Lower lobe of right lung (tissue), 2 donors: ENCODE data around the gene RNF213. TPM values are rescaled to one million over a fixed set of nuclear protein-coding genes. Genes with fewer than 3 reads are reported as not detected.

Experiments
- ATAC-seq, 2 donors: fragments of 200-7000 bp; cut with Tn5 transposase; one replicate each; pipeline ENCODE4 v1.9.1; 2020 to 2022; ENCODE audit warnings: mild to moderate bottlenecking in 2 of 2, moderate library complexity in 2 of 2
- DNase-seq: peaks from one replicate; pipeline ENCODE4 v3.0.0-alpha.2; 2020
- H3K27ac ChIP-seq: fragments of 200-600 bp; one replicate; pipeline ENCODE4 v1.8.0; 2022
- H3K27me3 ChIP-seq: fragments of 200-600 bp; one replicate; pipeline ENCODE4 v1.8.0; 2022; ENCODE audit warnings: low read depth
- H3K36me3 ChIP-seq: fragments of 200-600 bp; one replicate; pipeline ENCODE4 v1.8.0; 2022; ENCODE audit warnings: mild to moderate bottlenecking
- H3K4me1 ChIP-seq: fragments of 200-600 bp; one replicate; pipeline ENCODE4 v1.8.0; 2022
- H3K4me3 ChIP-seq: fragments of 200-600 bp; one replicate; pipeline ENCODE4 v1.8.0; 2022; ENCODE audit warnings: mild to moderate bottlenecking
- H3K9me3 ChIP-seq: fragments of 200-600 bp; one replicate; pipeline ENCODE4 v1.8.0; 2022
- intact Hi-C: fragments of 100-400 bp; cut with DNase I; formaldehyde crosslinking; loops from one replicate; pipeline ENCODE4 v1.11.0; 2022
- total RNA-seq: library from RNA; stranded (reverse); fragmentation: NEBNext Ultra II Directional; extraction: Animal tissue kit (Norgen Biotek cat#: 25700); gene quantifications from one replicate; pipeline ENCODE4 v1.2.1, GENCODE V29; 2021
- TF ChIP-seq, protein P1 (sequence below): fragments of 200-600 bp; IDR thresholded peaks from one replicate; pipeline ENCODE4 v1.8.0; 2022; ENCODE audit warnings: antibody characterized with exemption, mild to moderate bottlenecking
- donor health status: DM: no; HTN: yes; CAD: no; lungs with severe emphysema.

RNF213 gene
- total RNA-seq, 1 donor from 2014 or later, result 300 TPM

DNA sequence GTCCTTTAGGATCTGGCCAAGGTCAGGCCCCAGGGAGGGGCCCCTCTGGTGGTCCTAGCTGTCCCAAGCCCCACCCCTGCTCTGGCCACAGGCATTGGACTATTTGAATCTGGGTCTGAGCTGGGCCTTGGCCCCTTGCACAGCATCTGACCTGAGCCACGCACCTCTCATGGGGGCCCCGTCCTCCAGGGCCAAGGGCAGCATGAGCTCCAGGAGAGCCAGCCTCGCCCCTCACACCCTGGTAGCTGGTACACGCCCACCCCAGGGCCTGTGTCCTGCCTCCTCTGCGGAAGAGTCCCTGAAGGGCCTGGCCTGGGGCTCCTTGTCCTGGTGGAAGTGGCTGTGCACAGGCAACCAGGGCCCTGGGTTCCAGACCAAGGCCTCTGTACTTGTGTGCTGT lies 178.2 kb downstream of the RNF213 start:
- intact Hi-C loops, result no loop called here
- ATAC-seq, result no peak
- Histone ChIP-seq H3K4me3 (no peak overlapping the region), H3K4me1 (no peaks in the 10 kb centered on the region), H3K27me3 (no peaks in the 10 kb centered on the region), H3K9me3 (no peaks in the 10 kb centered on the region), H3K27ac (no peak overlapping the region), H3K36me3 (no peaks in the 10 kb centered on the region)
- TF ChIP-seq, protein P1, sequence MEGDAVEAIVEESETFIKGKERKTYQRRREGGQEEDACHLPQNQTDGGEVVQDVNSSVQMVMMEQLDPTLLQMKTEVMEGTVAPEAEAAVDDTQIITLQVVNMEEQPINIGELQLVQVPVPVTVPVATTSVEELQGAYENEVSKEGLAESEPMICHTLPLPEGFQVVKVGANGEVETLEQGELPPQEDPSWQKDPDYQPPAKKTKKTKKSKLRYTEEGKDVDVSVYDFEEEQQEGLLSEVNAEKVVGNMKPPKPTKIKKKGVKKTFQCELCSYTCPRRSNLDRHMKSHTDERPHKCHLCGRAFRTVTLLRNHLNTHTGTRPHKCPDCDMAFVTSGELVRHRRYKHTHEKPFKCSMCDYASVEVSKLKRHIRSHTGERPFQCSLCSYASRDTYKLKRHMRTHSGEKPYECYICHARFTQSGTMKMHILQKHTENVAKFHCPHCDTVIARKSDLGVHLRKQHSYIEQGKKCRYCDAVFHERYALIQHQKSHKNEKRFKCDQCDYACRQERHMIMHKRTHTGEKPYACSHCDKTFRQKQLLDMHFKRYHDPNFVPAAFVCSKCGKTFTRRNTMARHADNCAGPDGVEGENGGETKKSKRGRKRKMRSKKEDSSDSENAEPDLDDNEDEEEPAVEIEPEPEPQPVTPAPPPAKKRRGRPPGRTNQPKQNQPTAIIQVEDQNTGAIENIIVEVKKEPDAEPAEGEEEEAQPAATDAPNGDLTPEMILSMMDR, result no peak
- DNase-seq, result no peak

DNA sequence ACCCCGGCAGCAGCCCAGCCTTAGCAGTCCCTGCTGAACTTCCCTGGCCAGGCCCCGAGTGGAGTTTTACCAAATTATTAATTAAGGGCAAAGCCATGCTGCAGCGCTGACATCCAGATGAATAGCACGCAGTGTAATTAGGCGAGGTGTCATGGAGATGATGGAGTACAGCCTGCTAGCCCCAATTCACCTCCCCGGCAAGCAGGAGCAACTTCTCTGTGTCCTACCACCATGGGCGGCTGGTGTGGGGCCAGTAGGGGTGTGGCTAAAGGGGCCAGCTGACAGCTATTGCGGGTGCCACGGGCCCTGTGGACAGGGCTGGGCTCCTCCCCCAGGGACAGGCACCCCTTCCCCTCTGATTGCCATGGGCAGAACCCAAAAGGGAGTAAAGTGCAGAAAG lies 178.8 kb downstream of the RNF213 start:
- no peak for ATAC-seq
- TF ChIP-seq, protein P1, result no peak
- no peaks in the 10 kb centered on the region for H3K27me3 ChIP-seq
- H3K4me3 ChIP-seq, result no peak overlapping the region
- DNase-seq, result no peak
- no peaks in the 10 kb centered on the region for H3K4me1 ChIP-seq
- intact Hi-C loops, result no loop called here
- H3K36me3 ChIP-seq, result no peaks in the 10 kb centered on the region
- H3K27ac ChIP-seq, result no peak overlapping the region
- H3K9me3 ChIP-seq, result no peaks in the 10 kb centered on the region

DNA sequence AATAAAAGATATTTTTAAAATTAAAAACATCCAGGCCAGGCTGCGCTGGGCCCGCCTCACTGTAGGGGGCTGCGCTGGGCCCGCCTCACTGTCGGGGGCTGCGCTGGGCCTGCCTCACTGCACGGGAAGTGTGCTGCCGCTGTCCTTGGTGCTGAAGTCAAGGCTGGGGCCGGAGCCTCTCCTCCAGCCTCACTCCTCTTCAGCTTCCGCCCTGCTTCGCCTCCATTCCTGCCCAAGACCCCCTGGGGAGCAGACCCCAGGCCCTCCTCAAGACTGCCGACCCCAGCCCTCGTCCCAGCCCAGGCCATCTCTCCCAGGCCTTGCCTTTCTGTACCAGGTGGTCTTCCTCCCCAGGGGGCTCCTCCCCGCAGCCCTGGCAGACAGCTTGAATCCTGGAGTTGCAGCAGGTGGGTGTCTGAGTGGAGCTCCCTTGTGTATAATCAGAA lies 180.5 kb downstream of the RNF213 start:
- Histone ChIP-seq H3K4me1 (no peaks in the 10 kb centered on the region), H3K27ac (no peak overlapping the region), H3K9me3 (no peaks in the 10 kb centered on the region), H3K27me3 (no peaks in the 10 kb centered on the region), H3K4me3 (no peak overlapping the region), H3K36me3 (no peaks in the 10 kb centered on the region)
- ATAC-seq (no peak), DNase-seq (no peak)
- TF ChIP-seq, protein P1, result no peak
- intact Hi-C loops, result no loop called here

DNA sequence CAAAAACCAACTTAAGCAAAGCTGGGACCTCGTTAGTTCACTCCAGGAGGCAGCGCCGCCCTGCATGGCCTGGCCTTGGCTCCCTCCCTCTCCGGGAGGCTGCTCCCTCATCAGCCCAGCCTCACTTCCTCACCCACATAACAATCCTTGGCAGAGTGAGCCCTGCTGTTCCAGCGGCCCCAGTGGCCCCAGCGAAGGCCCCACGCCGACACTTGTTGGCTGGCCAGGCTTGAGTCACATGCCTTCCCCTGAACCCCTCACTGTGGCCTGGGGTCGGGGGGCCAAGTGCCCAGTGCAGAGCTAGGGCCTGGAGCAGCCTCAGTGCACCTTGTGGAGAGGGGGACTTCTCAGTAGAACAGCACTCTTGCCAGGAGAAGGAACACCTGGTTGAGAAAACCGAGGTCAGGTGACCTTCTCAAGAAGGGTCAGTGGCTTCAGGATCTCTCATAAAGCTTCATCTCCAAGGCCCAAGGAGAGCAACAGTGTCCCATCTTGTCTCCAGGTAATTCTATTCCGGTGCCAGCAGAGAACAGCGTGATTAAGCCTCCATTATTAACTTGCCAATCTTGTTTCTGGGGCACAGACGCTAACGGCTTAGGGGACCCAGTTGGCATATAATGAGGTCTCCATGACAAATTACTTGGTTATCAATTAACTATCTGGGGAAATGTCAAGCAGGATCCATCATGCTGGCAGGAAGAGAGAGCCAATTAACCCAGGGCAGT lies 181.1 kb downstream of the RNF213 start:
- no peak for ATAC-seq
- H3K9me3 ChIP-seq, result no peaks in the 10 kb centered on the region
- no peaks in the 10 kb centered on the region for H3K27me3 ChIP-seq
- intact Hi-C loops, result no loop called here
- DNase-seq, result no peak
- no peak overlapping the region for H3K27ac ChIP-seq
- no peaks in the 10 kb centered on the region for H3K4me1 ChIP-seq
- no peak overlapping the region for H3K4me3 ChIP-seq
- no peaks in the 10 kb centered on the region for H3K36me3 ChIP-seq
- TF ChIP-seq, protein P1, result no peak

DNA sequence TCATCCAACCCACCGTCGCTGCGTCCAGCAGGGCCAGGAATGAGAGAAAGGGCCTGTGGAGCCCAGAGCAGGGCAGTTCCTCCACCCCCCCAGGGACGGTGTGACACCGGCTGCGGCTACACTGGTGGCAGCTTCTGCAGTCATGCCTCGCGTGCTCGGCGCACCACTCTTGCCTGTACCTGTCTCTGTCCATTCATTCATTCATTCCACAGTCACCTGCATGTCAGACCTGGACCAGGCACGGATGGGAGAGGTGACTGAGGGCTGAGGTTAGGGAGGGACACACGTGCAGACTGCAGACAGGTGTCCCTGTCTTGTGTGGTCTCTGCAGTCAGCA lies 181.6 kb downstream of the RNF213 start:
- no peaks in the 10 kb centered on the region for H3K27me3 ChIP-seq
- DNase-seq, result no peak
- H3K27ac ChIP-seq, result no peak overlapping the region
- no peak overlapping the region for H3K4me3 ChIP-seq
- ATAC-seq, result no peak
- TF ChIP-seq, protein P1, result no peak
- H3K4me1 ChIP-seq, result no peaks in the 10 kb centered on the region
- no peaks in the 10 kb centered on the region for H3K9me3 ChIP-seq
- intact Hi-C loops, result no loop called here
- H3K36me3 ChIP-seq, result no peaks in the 10 kb centered on the region
